Stimulated activated CD4-positive, alpha-beta T cell treated with anti-CD3 and anti-CD28 coated beads, TNF-alpha, amount 100 ng/mL, for 1 hour (primary cell): ENCODE measurements around the gene WDR73.
A peak's percentile ranks its signal among the peaks of the same experiment; 100 is the strongest.

Source experiments
- DNase-seq, 3 donors: peaks; one replicate each; pipeline ENCODE4 v3.0.0-alpha.2; 2020; ENCODE audit warnings: low read depth in 3 of 3, low spot score in 1 of 3

WDR73 gene

DNA sequence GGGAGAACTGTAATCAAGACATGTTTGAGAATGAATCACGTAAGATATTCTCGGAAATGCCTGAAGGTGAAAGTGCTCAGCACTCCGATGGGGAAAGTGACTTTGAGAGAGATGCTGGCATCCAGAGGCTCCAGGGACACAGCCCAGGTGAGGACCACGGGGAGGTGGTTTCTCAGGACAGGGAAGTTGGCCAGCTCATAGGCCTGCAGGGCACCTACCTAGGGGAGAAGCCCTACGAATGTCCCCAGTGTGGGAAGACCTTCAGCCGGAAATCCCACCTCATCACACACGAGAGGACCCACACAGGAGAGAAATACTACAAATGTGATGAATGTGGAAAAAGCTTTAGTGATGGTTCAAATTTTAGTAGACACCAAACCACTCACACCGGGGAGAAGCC, 33.5 kb downstream of the WDR73 start:
- DNase-seq = no peak

DNA sequence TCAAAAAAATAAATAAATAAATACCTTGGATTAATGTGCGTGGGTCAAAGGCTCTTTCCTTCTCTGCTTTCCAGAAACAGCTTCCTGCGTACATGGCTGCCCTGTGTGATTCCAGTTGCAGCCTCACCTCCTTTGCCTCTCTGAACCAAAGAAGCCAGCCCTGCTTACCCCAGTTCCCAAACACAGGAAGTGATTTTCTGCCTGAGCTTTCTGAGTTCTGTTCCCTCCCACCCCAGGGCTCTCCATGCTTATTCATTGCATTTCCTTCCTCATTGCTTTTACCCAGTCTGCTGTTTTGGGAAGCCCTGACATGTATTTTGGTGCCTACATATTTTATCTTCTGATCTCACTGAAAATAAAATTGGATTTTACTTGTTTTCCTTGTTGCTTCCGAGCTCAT, 37.8 kb downstream of the WDR73 start:
- no peak for DNase-seq

DNA sequence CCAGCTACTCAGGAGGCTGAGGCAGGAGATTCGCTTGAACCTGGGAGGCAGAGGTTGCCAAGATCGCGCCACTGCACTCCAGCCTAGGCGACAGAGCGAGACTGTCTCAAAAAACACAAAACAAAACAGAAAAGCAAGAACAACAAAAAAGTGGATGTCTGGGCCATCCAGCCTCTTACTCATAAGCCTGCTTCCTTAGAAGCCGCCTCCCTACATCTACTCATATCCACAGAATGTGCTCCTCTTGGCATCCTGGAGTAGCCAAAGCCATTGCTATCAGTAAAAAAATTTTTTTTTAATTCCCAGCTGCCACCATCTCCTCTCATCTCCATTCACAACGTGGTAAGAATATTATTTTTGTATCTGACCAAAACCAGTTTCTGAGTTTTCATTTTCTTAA, 42.5 kb downstream of the WDR73 start:
- no peak for DNase-seq

DNA sequence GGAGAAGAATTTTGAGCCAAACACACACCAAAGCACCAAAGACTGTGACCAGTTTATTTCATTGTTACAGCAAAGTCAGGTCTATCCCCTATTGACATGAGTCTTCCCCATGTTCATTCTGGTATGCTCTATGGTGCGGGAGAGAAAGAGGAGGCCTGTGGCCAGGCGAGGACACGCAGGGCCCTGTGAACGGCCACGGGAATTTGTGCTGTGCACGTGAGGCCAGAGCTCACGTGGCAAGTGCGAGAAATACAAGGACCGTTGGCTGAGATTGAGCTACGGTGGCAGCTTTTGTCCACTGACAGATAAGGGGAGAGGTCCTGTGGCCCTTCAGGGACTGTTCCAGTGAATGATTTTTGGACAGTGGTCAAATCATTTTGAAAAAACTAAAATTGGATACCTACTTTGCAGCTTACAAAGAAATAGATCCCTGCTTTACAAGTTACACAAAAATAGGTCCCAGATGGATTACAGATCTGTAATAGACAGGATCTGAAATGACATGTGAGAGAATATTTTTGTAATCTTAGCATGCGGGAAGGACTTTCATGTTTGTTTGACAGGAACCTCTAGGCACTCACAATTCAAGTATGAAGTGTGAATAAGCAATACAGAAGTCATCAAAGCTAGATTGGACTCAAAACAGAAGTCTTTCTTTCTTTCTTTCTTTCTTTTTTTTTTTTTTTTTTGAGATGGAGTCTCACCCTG, 44.1 kb downstream of the WDR73 start:
- DNase-seq = no peak

DNA sequence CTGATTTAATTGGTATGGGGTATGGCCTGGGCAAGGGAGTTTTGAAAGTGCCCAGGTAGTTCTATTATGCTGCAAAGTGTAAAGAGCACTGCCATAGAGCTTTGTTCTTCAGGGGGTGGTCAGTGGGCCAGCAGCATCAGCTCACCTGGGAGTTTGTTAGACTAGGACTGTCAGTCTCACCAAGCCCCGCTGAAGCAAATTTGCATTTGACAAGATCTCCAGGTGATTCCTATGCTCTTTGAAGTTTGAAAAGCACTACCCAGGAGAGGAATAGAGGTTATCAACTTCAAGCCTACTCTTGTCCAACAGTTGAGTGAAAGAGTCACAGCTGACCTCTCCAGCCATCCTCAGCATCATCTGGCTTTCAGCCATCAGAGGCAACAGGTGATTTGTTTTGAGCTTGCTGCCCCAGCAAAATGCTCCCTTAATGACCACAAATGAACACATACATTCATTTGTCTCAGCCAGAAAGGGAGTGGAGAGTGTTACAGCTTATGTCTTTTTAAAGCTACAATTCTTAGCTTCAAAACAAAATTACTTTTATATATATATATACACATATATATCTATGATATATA, 45.3 kb downstream of the WDR73 start:
- DNase-seq = no peak

DNA sequence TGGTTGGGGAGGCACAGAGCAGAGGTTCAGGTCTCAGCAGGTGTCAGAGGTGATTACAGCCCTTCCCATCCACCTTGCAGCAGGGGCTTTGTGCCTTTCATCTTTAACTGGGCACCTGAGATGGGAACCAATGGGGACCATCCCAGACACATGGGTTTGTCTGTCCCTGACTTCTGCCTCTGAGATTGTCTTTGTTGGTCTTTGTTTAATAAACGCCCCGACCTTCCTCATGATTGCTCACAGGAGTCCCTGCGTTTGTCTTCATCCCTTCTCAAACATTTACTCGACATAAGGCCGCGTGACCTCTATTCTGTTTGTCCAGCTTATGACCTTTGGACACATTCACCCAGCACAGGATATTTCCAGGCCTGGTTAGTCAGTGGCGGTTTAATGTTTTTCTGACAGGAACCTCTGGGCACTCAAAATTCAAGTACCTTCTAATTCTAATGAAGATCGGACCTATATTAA, 47.4 kb downstream of the WDR73 start:
- DNase-seq = no peak

DNA sequence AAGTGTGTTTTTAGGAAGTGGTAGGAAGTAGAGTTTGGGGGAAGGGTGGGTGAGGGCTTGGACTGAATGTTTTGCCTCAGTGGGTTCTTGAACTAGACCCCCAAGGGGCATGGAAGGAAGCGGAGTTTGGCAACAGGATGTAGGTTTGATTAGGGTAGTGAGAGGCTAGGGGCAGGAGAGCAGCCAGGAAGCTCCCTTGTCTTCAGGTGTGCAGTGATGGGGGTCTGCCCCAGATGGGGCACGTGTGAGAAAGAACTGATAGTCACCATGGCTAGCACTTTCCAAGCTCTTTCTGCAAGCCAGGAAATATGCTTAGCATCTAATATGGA, 48.6 kb downstream of the WDR73 start:
- DNase-seq = no peak

DNA sequence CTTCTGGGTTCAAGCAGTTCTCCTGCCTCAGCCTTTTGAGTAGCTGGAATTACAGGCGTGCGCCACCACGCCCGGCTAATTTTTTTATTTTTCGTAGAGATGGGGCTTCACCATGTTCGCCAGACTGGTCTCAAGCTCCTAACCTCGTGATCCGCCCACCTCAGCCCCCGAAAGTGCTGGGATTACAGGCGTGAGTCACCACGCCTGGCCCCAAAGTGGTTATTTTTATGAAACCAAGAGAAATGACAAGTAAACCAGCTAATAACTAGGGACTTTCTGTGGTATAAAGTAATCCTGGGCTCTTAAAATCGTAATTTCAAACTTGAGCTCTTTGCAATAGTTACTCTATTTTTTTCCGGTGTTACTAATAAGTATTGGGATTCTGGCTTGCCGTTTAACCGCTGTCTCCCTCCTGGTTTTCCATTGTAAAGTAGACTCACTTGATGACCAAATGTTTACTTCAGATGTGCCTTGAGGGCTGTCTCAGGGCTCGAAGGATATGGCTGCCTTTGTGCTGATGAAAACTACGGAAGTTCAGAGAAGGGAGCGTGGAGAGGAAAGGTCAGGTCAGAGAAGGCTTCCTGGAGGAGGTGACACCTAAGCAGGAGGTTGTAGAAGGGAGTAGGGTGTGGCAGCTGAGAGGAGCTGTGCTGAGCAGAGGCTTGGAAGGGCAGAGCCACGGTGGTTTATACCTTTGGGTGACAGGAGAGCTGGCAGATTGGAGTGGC, 49.1 kb downstream of the WDR73 start:
- peak in 1 of 3 donors; percentile 26 for DNase-seq

DNA sequence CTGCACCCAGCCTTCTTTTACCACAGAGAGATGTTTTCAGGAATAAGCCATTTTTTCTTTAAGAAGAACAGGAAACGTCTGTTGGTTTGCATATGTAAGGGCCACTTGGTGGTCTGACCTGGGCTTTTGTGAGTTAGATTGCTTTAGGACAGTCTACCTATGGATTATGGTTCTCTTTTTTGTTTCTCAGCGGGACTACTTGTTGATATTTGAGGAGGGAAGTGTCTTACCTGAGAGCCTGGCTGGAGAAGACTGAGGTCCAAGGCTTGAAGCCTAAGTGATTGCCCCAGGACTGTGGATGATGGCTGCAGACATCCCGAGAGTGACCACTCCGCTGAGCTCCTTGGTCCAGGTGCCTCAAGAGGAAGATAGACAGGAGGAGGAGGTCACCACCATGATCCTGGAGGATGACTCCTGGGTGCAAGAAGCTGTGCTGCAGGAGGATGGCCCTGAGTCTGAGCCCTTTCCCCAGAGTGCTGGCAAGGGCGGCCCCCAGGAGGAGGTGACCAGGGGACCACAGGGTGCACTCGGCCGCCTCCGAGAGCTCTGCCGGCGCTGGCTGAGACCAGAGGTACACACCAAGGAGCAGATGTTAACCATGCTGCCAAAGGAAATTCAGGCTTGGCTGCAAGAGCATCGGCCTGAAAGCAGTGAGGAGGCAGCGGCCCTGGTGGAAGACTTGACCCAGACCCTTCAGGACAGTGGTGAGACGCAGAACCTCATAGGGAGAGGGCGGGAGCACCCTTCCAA, 50.3 kb downstream of the WDR73 start:
- no peak for DNase-seq

DNA sequence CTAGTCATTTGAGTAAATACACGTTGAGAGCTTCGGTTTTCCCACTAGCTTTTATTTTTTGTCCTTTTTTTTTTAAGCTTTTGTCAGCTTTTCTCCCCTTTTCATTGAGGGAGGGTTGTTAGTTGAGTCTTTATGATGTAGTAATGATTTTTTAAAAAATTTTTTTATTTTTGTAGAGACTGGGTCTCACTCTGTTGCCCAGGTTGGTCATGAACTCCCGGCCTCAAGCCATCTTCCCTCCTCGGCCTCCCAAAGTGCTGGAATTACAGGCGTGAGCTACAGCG, 52.6 kb downstream of the WDR73 start:
- DNase-seq = no peak

DNA sequence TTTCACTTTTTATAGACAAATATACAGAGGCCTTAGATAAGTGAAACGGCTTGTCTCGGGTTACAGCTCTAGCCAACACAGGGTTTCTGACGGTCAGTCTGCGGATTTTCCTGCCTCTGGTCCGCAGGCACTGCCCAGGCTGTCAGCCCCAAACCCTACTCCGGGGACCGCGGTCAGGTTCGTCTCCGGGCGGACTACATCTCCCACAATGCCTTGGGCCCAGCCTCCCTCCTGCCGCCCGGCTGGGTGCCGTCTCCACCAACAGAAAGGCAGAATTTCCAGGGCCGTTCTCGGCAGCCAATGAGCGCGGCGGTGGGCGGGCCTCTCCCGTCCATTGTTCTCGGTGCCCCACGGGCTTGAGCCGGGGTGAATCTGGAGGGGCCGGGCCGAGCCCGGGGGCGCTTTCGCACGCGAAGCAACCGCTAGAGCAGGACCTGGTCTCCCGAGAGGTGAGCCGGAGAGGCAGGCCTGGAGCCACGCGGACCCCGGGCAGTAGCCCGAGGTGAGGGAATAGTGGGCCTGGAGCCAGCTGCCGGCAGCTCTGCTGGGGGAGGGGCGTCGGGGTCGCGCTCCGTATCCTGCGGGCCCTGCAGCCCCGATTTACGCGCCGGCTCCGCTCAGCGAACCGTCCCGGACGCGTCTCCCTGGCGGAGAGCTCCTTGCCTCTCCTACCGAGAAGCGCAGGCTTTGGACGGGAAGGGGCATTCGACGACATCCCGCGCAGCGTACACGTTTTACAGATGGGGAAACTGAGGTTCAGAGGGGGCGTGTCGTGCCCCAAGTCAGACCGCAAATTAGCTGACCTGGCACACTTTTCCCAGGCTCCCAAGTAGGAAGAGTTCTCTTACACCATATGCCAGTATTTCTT, 53.2 kb downstream of the WDR73 start, which contains the start of gene ZSCAN2:
Gene ZSCAN2 (plus strand): TSS at position 323 of the 868 bp plus-strand sequence. CDS start 2,919 bp downstream, outside the sequence.
- DNase-seq = peak; percentile 77 to 85 (median 81)

DNA sequence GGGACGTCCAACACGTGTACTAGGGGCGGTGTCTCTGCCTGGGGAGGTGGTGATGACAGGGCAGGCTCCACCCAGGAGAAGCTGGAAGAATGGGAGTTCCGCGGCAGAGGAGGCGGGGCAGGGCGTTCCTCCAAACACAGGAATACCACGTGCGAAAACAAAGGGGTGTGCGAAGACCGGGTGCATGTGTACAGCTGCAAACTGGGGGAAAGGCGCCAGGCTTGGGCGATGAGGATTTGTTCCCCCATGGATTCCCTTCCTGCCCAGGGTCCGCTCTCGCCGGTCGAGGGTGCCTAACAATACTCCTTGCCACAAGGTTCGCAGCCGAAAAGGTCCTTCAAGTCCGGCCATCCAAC, 53.8 kb downstream of the WDR73 start:
- DNase-seq = peak in 2 of 3 donors; percentile 11 to 27

DNA sequence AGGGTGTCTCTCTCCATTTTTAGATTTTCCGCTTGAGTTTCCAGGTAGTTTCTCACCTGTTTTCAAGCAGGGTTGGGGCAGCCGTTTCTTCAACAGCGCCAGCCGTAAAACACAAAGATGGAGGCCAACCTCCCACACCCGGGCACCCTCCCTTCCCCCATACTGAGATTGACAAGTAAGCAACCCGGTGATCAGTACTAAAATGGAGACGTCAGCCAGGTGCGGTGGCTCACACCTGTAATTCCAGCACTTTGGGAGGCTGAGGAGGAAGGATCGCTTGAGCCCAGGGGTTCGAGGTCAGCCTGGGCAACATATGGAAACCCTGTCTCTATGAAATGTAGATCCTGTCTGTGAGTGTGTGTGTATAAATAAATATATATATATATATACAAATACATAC, 54.2 kb downstream of the WDR73 start:
- DNase-seq = no peak

DNA sequence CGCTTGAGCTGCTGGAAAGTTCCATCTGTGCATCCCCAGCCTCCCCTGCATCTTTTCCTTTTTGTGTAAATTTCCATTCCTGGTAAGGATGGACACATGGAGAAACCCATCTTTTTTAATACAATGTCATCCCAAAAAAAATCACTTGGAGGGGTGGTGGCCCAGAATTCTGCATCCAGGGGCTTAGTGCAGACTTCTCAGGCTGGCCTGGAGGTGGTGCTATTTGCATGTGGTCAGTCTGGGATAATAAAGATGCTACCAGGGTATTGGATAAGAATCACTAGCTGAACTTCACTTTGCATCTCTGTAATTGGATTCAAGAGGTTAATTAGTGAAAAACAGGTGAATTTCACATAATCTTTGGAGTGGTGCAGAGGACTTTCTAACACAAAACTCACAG, 55.1 kb downstream of the WDR73 start:
- no peak for DNase-seq

DNA sequence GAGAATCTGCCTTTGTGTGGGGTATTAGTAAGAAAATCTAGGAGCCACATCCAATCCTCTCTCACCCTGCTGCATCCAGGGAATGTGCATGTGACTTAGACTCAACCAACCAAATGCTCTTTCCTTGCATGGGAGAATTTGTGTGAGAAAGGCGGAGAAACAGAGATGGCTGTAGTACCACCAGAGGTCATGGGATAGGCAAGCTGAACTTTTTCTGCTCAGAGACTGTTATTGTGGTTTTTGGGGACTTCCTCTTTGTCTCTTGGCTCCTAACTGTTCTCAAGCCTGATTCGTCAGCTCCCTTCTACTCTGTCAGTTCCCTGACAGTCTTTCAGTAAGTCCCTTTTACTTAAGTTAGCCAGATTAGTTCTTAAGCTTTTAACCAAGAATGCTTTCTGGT, 55.8 kb downstream of the WDR73 start:
- DNase-seq = peak in 1 of 3 donors; percentile 18

DNA sequence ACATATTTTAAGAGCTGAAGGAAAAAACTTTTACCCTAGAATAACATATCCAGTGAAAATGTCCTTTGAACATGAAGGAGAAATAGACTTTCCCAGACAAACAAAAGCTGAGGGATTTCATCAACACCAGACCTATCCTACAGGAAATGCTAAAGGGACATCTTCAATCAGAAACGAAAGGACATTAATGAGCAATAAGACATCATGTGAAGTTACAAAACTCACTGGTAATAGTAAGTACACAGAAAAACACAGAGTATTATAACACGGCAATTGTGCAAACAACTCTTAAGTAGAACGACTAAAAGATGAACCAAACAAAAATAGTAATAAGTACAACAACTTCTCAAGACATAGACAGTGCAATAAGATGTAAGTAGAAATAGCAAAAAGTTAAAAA, 56.8 kb downstream of the WDR73 start:
- no peak for DNase-seq

DNA sequence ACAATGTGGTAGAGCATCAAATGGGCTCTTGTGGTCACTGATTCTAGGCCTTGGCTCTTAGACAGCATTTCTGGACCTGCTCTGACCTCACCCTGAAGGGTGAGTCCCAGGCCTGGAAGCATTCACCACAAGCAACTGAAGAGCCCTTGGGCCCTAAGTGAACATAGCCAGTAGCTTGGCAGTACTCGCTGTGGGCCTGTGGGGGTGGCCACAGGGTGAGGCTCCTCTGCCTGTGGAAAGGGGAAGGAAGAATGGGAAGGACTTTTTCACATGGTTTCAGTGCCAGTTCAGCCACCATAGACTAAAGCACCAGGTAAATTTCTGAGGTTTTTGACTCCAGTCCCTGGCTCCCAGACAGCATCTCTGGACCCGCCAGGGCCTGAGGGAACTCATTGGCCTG, 58.4 kb downstream of the WDR73 start:
- no peak for DNase-seq

DNA sequence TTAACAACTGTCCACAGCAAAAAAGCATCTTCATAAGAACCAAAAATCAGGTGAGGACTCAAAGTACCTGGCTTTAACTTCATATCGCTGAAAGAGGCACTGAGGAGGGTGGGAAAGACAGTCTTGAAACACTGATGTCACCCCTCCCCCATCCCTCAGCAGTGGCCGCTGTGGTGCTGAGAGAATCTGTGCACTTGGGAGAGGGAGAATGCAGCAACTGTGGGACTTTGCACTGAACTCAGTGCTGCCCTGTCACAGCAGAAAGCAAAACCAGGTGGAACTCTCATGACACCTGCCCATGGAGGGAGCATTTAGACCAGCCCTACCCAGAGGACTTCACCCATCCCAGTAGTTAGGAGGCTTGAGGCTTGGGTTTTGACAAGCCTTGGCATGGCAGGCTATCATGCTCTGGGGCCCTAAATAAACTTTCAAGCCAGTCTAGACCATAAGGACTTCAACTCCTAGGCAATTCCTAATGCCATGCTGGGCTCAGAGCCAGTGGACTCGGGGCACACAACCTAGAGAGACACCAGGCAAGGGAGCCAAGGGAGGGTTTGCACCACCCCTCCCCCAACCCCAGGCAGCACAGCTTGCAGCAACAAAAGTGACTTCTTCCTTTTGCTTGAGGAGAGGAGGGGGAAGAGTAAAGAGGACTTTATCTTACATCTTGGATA, 59.3 kb downstream of the WDR73 start:
- DNase-seq = no peak

DNA sequence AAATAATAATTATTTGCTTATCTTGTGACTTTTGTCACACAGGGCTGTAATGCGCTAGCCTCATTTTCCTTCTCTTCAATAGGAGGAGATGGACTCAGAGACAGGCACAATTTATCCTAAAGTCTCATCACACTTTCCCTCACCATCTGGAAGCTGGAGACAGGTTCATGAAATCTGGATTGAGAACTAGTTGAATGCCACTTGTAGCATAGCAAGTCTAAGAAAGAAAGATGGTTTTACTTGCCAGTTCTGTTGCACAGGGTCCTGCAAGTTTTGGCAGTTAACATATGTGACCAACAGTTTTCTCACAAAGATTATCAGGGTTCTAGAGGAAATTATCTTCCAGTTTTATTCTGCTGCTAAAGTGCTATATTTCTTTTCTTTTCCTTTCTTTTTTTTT, 62.3 kb downstream of the WDR73 start:
- DNase-seq = no peak

DNA sequence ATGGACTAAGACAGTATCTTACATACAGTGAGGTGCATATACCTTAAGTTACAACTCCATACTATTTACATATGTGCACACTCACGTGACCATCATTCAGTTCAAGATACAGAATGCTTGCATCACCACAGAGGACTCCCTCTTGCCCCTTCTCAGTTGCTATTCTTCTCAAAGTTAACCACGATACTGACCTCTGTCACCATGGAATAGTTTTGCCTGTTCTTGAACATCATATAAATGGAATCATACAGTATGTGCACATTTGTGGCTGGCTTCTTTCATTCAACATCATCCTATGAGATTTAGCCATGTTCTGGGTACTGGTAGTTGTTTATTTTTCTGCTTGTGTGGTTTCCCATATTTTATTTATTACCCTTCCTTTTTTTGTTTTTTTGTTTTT, 63.7 kb downstream of the WDR73 start:
- no peak for DNase-seq
